ENCODE measurements around the gene ZDHHC11B.

DNA sequence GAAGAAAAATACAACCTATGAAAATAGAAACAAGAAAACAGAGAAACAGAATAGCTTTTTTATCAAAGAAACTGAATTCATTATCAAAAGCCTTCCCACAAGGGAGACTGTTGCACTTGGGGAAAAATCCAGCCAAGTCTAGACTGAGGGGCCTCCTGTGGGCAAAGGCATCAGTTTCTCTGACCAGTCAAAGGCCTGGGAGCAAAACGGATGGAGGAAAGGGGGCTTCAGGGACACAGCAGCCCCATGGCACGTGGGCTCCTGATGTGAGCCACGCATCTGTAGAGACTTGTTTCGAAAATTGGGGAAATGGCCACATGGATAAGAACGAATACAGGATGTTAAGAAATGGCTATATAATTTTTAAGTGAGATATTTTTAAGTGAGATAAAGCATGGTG, 21.1 kb downstream of the ZDHHC11B start:
- TF ChIP-seq, protein P1, sequence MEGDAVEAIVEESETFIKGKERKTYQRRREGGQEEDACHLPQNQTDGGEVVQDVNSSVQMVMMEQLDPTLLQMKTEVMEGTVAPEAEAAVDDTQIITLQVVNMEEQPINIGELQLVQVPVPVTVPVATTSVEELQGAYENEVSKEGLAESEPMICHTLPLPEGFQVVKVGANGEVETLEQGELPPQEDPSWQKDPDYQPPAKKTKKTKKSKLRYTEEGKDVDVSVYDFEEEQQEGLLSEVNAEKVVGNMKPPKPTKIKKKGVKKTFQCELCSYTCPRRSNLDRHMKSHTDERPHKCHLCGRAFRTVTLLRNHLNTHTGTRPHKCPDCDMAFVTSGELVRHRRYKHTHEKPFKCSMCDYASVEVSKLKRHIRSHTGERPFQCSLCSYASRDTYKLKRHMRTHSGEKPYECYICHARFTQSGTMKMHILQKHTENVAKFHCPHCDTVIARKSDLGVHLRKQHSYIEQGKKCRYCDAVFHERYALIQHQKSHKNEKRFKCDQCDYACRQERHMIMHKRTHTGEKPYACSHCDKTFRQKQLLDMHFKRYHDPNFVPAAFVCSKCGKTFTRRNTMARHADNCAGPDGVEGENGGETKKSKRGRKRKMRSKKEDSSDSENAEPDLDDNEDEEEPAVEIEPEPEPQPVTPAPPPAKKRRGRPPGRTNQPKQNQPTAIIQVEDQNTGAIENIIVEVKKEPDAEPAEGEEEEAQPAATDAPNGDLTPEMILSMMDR (IDR thresholded peaks at IDR 0.05) = no peak
- no peak for TF ChIP-seq POLR2A (IDR thresholded peaks at IDR 0.05)
